ENCODE measurements around the gene PDXP. TPM values are rescaled to one million over a fixed set of nuclear protein-coding genes. Genes with fewer than 3 reads are reported as not detected.

PDXP gene
- total and polyA plus RNA-seq, 7 donors: 9.0 to 37.9 (median 12.9) TPM

DNA sequence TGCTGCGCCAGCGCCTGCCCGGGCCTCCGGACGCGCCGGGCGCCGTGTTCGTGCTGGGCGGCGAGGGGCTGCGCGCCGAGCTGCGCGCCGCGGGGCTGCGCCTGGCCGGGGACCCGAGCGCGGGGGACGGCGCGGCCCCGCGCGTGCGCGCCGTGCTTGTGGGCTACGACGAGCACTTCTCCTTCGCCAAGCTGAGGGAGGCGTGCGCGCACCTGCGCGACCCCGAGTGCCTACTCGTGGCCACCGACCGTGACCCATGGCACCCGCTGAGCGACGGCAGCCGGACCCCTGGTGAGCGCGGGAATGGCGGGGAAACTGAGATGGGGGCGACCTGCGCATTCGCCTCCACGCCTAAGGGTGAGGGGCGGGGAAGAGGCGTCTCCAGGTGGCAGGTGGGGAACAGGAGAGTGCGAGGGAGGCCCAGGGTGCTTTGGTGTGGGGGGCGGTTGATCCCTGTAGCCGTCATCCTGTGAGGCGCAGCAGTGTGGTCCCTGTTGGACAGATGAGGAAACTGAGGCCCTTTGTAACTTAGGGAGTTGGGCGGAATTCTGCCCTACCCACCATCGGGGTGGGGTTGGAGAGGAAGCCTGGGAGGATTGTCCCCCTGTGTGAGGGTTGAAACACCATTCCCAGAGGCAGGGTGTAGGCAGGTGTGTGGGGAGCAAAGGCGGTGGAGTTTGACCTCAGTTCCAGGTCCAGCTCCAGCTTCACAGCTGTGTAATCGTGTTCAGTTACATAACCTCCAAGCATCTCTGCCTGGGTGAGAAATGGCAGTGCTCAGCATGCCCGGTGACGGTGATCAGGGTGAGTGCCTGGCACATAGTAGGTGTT is 758 bp downstream of the PDXP start:
- Histone ChIP-seq H3K36me3 (ENCODE audit: insufficient read depth in 1 of 2, low read depth in 1 of 2) (no peaks in the 10 kb centered on the region), H3K4me1 (peaks cover 32% of the 10 kb centered on the region), H3K27ac (peak overlapping the region; percentile 78), H3K9me3 (no peaks in the 10 kb centered on the region), H3K4me3 (peak overlapping the region; percentile 71), H3K27me3 (ENCODE audit: insufficient read depth in 3 of 3, low read length in 2 of 3) (no peaks in the 10 kb centered on the region)
- ATAC-seq (no peak), DNase-seq (peak in 1 of 2 donors; percentile 73)
- 2 to 3% (median 3%) methylated on average over 50 to 68 of the region's 68 CpGs for WGBS, 3 donors
- intact Hi-C loops (cut with DNase I): no loop called here
- TF ChIP-seq, protein P1, sequence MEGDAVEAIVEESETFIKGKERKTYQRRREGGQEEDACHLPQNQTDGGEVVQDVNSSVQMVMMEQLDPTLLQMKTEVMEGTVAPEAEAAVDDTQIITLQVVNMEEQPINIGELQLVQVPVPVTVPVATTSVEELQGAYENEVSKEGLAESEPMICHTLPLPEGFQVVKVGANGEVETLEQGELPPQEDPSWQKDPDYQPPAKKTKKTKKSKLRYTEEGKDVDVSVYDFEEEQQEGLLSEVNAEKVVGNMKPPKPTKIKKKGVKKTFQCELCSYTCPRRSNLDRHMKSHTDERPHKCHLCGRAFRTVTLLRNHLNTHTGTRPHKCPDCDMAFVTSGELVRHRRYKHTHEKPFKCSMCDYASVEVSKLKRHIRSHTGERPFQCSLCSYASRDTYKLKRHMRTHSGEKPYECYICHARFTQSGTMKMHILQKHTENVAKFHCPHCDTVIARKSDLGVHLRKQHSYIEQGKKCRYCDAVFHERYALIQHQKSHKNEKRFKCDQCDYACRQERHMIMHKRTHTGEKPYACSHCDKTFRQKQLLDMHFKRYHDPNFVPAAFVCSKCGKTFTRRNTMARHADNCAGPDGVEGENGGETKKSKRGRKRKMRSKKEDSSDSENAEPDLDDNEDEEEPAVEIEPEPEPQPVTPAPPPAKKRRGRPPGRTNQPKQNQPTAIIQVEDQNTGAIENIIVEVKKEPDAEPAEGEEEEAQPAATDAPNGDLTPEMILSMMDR (IDR thresholded peaks at IDR 0.05): no peak

GRCh38 chr22:37659897-37660708 is 1.6 kb downstream of the PDXP start:
- TF ChIP-seq, protein P1 (IDR thresholded peaks at IDR 0.05): no peak
- Histone ChIP-seq H3K36me3 (ENCODE audit: insufficient read depth in 1 of 2, low read depth in 1 of 2) (no peaks in the 10 kb centered on the region), H3K27ac (peak overlapping the region; percentile 78), H3K4me3 (peak overlapping the region; percentile 71), H3K4me1 (peaks cover 33% of the 10 kb centered on the region), H3K27me3 (ENCODE audit: insufficient read depth in 3 of 3, low read length in 2 of 3) (no peaks in the 10 kb centered on the region), H3K9me3 (no peaks in the 10 kb centered on the region)
- intact Hi-C loops (cut with DNase I): loop anchor here (2.0 kb wide), 1 partner anchor 21 kb away; no protein-coding TSS in a partner anchor
- no peak for DNase-seq
- no peak for ATAC-seq
- 65 to 71% (median 67%) methylated on average over 14 of the region's 14 CpGs for WGBS, 3 donors

- H3K9me3 ChIP-seq: no peaks in the 10 kb centered on the region
- H3K27ac ChIP-seq: peak overlapping the region; percentile 78
- H3K27me3 ChIP-seq (ENCODE audit: insufficient read depth in 3 of 3, low read length in 2 of 3): no peaks in the 10 kb centered on the region
- peaks cover 0 to 3% of the 10 kb centered on the region in 2 donors for H3K36me3 ChIP-seq (ENCODE audit: insufficient read depth in 1 of 2, low read depth in 1 of 2)
- intact Hi-C loops (cut with DNase I): loop anchor here (2.0 kb wide), 1 partner anchor 20 kb away; no protein-coding TSS in a partner anchor
- 64 to 75% (median 71%) methylated on average over 2 of the region's 2 CpGs for WGBS, 3 donors
- TF ChIP-seq, protein P1 (IDR thresholded peaks at IDR 0.05): no peak
- H3K4me1 ChIP-seq: peaks cover 39% of the 10 kb centered on the region
- no peak for ATAC-seq
- DNase-seq: no peak
- H3K4me3 ChIP-seq: peak overlapping the region; percentile 9
Observed at GRCh38 chr22:37660709-37661045, 2.2 kb downstream of the PDXP start.

DNA sequence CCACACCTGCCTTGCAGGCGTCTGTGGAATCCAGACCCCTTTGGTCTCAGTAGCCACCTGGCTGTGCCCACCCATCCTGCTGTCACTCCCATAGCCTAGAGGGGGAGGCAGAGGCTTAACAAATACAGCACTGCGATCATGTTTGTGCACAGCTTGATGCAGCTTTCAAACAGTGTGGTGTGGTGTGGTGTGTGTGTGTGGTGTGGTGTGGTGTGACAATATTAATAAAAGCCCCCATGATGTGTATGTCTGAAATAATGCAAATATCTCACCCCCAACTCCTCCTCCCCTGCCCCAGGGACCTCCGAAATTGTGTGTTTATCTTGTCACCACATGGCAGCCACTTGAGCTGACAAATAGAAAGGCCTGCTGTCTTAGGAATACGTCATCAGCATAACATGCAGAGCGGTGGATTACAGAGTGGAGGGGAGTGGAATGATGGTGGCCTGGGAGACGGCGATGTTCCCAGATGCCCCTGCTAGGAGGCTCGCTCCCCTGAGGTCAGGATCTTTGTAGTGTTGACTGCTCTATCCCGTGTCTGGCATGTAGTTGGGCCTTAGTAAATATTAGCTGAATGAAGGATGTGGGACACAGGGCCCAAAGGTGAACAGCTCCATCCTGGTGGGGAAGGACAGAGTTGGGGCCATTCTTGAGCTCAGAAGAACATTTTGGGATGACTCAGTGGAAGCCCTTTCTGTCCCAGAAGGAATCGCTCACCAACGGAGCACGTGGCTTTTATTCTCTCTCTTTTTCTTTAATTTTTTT is 2.8 kb downstream of the PDXP start:
- DNase-seq (no peak), ATAC-seq (peak in 2 of 4 donors; percentile 37 to 38)
- WGBS, 3 donors: 26 to 38% (median 36%) methylated on average over 12 of the region's 12 CpGs
- H3K27me3 ChIP-seq (ENCODE audit: insufficient read depth in 3 of 3, low read length in 2 of 3): no peaks in the 10 kb centered on the region
- peaks cover 0 to 10% of the 10 kb centered on the region in 2 donors for H3K36me3 ChIP-seq (ENCODE audit: insufficient read depth in 1 of 2, low read depth in 1 of 2)
- peak overlapping the region; percentile 28 for H3K4me3 ChIP-seq
- TF ChIP-seq, protein P1 (IDR thresholded peaks at IDR 0.05): peak; percentile 39
- intact Hi-C loops (cut with DNase I): loop anchor here (2.0 kb wide), 1 partner anchor 19 kb away; no protein-coding TSS in a partner anchor
- H3K9me3 ChIP-seq: no peaks in the 10 kb centered on the region
- H3K27ac ChIP-seq: peak overlapping the region; percentile 78
- peaks cover 40% of the 10 kb centered on the region for H3K4me1 ChIP-seq
